Upper lobe of left lung (tissue), 6 donors: Measurements from ENCODE around the gene LBX2. TPM values are rescaled to one million over a fixed set of nuclear protein-coding genes. Genes with fewer than 3 reads are reported as not detected.
A peak's percentile ranks its signal among the peaks of the same experiment; 100 is the strongest.

Experiments used
- ATAC-seq, 2 donors: fragments of 200-7000 bp; cut with Tn5 transposase; one replicate each; pipeline ENCODE4 v1.9.1; 2022; ENCODE audit warnings: mild to moderate bottlenecking in 2 of 2, moderate library complexity in 2 of 2; ENCODE audit not compliant: low FRiP score in 2 of 2
- DNase-seq, 2 donors: peaks; one replicate each; pipeline ENCODE4 v3.0.0-alpha.2; 2019 to 2020
- H3K27ac ChIP-seq, 4 donors: fragments of 200-600 bp; sonication (generic); one replicate each; pipeline ENCODE4 v1.5.1; 2016 to 2019
- H3K27me3 ChIP-seq, 4 donors: fragments of 200-600 bp; sonication (generic); one replicate each; pipeline ENCODE4 v1.5.1; 2017 to 2019
- H3K36me3 ChIP-seq, 4 donors: fragments of 200-600 bp; sonication (generic); one replicate each; pipeline ENCODE4 v1.5.1; 2016 to 2019
- H3K4me1 ChIP-seq, 4 donors: fragments of 200-600 bp; sonication (generic); one replicate each; pipeline ENCODE4 v1.5.1; 2018 to 2019
- H3K4me3 ChIP-seq, 4 donors: fragments of 200-600 bp; sonication (generic); one replicate each; pipeline ENCODE4 v1.5.1; 2017 to 2019; ENCODE audit warnings: mild to moderate bottlenecking in 2 of 4, moderate library complexity in 1 of 4
- H3K9me3 ChIP-seq, 4 donors: fragments of 200-600 bp; sonication (generic); one replicate each; pipeline ENCODE4 v1.5.1; 2018 to 2019
- CTCF ChIP-seq, 6 experiments: fragments of 450-650 bp in 4 of 6; fragments of 200-600 bp in 2 of 6; sonication (generic) in 2 of 6; IDR thresholded peaks; one replicate each; pipeline ENCODE4 v1.5.1; 2016 to 2019; ENCODE audit warnings: antibody characterized with exemption in 6 of 6
- EP300 ChIP-seq, 4 donors: sonication (generic); formaldehyde crosslinking; IDR thresholded peaks; one replicate each; pipeline ENCODE4 v1.5.1; 2017; ENCODE audit warnings: antibody characterized with exemption in 4 of 4, control low read depth in 2 of 4
- POLR2A ChIP-seq, 4 donors: fragments of 450-650 bp; IDR thresholded peaks; one replicate each; pipeline ENCODE4 v1.5.1; 2016 to 2017; ENCODE audit warnings: antibody characterized with exemption in 4 of 4, mild to moderate bottlenecking in 2 of 4
- POLR2AphosphoS5 ChIP-seq, 2 donors: sonication (generic); formaldehyde crosslinking; IDR thresholded peaks; one replicate each; pipeline ENCODE4 v1.5.1; 2017; ENCODE audit warnings: antibody characterized with exemption in 2 of 2
- WGBS, 2 donors: methylation state at CpG; one replicate each; pipeline ENCODE4 v1.1.5; 2017 to 2018; 5-methylcytosine and 5-hydroxymethylcytosine counted together
- total RNA-seq, 6 donors: library from RNA; depleted of rRNA in 4 of 6; stranded (reverse); fragments of >200 nt in 4 of 6; gene quantifications; one replicate each; pipeline versions ENCODE4 v1.1.0 to v1.2.1, GENCODE V29; 2016 to 2021
- donor health status: DM: no; HTN: no; CAD: no; lungs with moderate emphysema.
- donor health status: DM: no; HTN: yes; CAD: no; lungs with severe emphysema.

Gene LBX2
- total RNA-seq, 6 donors from 2014 or later: 1.3 to 8.4 (median 2.4) TPM

GRCh38 chr2:74495440-74495839, 4.0 kb downstream of the LBX2 start:
- no peak for DNase-seq
- H3K36me3 ChIP-seq: peaks cover 29 to 40% (median 36%) of the 10 kb centered on the region in 4 donors
- no peaks in the 10 kb centered on the region for H3K9me3 ChIP-seq
- H3K4me1 ChIP-seq: peaks cover 23 to 30% (median 24%) of the 10 kb centered on the region in 4 donors
- no peak for TF ChIP-seq CTCF (IDR thresholded peaks at IDR 0.05)
- no peak for TF ChIP-seq POLR2AphosphoS5 (IDR thresholded peaks at IDR 0.05)
- TF ChIP-seq EP300 (IDR thresholded peaks at IDR 0.05): no peak
- no peak for TF ChIP-seq POLR2A (IDR thresholded peaks at IDR 0.05)
- no peak overlapping the region for H3K27ac ChIP-seq
- ATAC-seq: no peak
- no peak overlapping the region for H3K4me3 ChIP-seq
- WGBS, 2 donors: 85 to 92% methylated on average over 1 of the region's 1 CpG
- peaks cover 0 to 29% (median 4%) of the 10 kb centered on the region in 4 donors for H3K27me3 ChIP-seq

- Histone ChIP-seq H3K36me3 (peaks cover 30 to 55% (median 44%) of the 10 kb centered on the region in 4 donors), H3K4me3 (no peak overlapping the region), H3K9me3 (no peaks in the 10 kb centered on the region), H3K27ac (no peak overlapping the region), H3K4me1 (peaks cover 10 to 15% (median 12%) of the 10 kb centered on the region in 4 donors), H3K27me3 (peaks cover 0 to 11% (median 0%) of the 10 kb centered on the region in 4 donors)
- 95 to 100% methylated on average over 3 of the region's 3 CpGs for WGBS, 2 donors
- no peak for ATAC-seq
- DNase-seq: no peak
- TF ChIP-seq EP300 (IDR thresholded peaks at IDR 0.05) (no peak), POLR2AphosphoS5 (IDR thresholded peaks at IDR 0.05) (no peak), CTCF (IDR thresholded peaks at IDR 0.05) (no peak), POLR2A (IDR thresholded peaks at IDR 0.05) (no peak)
Measured at GRCh38 chr2:74493546-74493945, 5.9 kb downstream of the LBX2 start.

- DNase-seq (peak in 1 of 2 donors; percentile 64), ATAC-seq (no peak)
- H3K36me3 ChIP-seq: peaks cover 30 to 67% (median 47%) of the 10 kb centered on the region in 4 donors
- no peak overlapping the region for H3K27ac ChIP-seq
- no peak overlapping the region for H3K4me3 ChIP-seq
- H3K4me1 ChIP-seq: no peaks in the 10 kb centered on the region
- TF ChIP-seq POLR2A (IDR thresholded peaks at IDR 0.05) (no peak), EP300 (IDR thresholded peaks at IDR 0.05) (no peak), POLR2AphosphoS5 (IDR thresholded peaks at IDR 0.05) (no peak), CTCF (IDR thresholded peaks at IDR 0.05) (no peak)
- H3K27me3 ChIP-seq: no peaks in the 10 kb centered on the region
- 97 to 98% methylated on average over 11 to 12 of the region's 12 CpGs for WGBS, 2 donors
- no peaks in the 10 kb centered on the region for H3K9me3 ChIP-seq
Measured at GRCh38 chr2:74491648-74492544, 7.5 kb downstream of the LBX2 start.

GRCh38 chr2:74489906-74490305, 9.5 kb downstream of the LBX2 start:
- Histone ChIP-seq H3K9me3 (no peaks in the 10 kb centered on the region), H3K27ac (no peak overlapping the region), H3K36me3 (peaks cover 30 to 85% (median 56%) of the 10 kb centered on the region in 4 donors), H3K4me1 (no peaks in the 10 kb centered on the region), H3K27me3 (no peaks in the 10 kb centered on the region), H3K4me3 (no peak overlapping the region)
- DNase-seq: no peak
- peak in 1 of 2 donors; percentile 12 for ATAC-seq
- TF ChIP-seq POLR2A (IDR thresholded peaks at IDR 0.05) (no peak), CTCF (IDR thresholded peaks at IDR 0.05) (no peak), POLR2AphosphoS5 (IDR thresholded peaks at IDR 0.05) (no peak), EP300 (IDR thresholded peaks at IDR 0.05) (no peak)
- 92 to 93% methylated on average over 2 to 9 of the region's 9 CpGs for WGBS, 2 donors
